ENCODE results near the gene STAC3. TPM values are rescaled to one million over a fixed set of nuclear protein-coding genes. Genes with fewer than 3 reads are reported as not detected.

STAC3 gene
- total and polyA plus RNA-seq, 2 of the 13 experiments (the other 11 are each of a cell fraction or from before 2014, with no cell fraction given) = 0.18 to 0.22 TPM

GRCh38 chr12:57238854-57239554, 12.0 kb downstream of the STAC3 start (continued):
- TF ChIP-seq ZBTB20 (CRISPR knock-in tag; IDR thresholded peaks at IDR 0.05; ENCODE audit: borderline replicate concordance, low read depth) (no peak), FOXJ3 (CRISPR knock-in tag; IDR thresholded peaks at IDR 0.05; ENCODE audit: borderline replicate concordance) (no peak), ATF6 (CRISPR knock-in tag; conservative IDR thresholded peaks at IDR 0.05) (no peak), ZNF263 (CRISPR knock-in tag; IDR thresholded peaks at IDR 0.05) (no peak), MAFF (IDR thresholded peaks at IDR 0.05; ENCODE audit: low read depth, low read length) (no peak), TAF15 (IDR thresholded peaks at IDR 0.05; ENCODE audit: low read depth, low read length, poor library complexity, severe bottlenecking) (peak; percentile 56), ZNF234 (CRISPR knock-in tag; conservative IDR thresholded peaks at IDR 0.05) (no peak), ZMYM4 (CRISPR knock-in tag; IDR thresholded peaks at IDR 0.05) (peak; percentile 77; the same call in 1 of the 2 replicates), BHLHE40 (IDR thresholded peaks at IDR 0.05; ENCODE audit: low read length) (peak; percentile 32; the same call in 1 of the 2 replicates), TFAP4 (IDR thresholded peaks at IDR 0.05; ENCODE audit: borderline replicate concordance, low read depth) (peak; percentile 20; the same call in 1 of the 2 replicates), ZMYM2 (CRISPR knock-in tag; IDR thresholded peaks at IDR 0.05) (0 out of 2 replicates have a peak, but pooled peaks have one; percentile 27), TBX2 (CRISPR knock-in tag; IDR thresholded peaks at IDR 0.05; ENCODE audit: borderline replicate concordance) (peak; percentile 56), TMF1 (CRISPR knock-in tag; IDR thresholded peaks at IDR 0.05; ENCODE audit: low read depth) (no peak), ZNF761 (CRISPR knock-in tag; conservative IDR thresholded peaks at IDR 0.05) (no peak), SNAPC5 (CRISPR knock-in tag; IDR thresholded peaks at IDR 0.05; ENCODE audit: borderline replicate concordance) (no peak), ZNF639 (CRISPR knock-in tag; conservative IDR thresholded peaks at IDR 0.05) (no peak), REST (IDR thresholded peaks at IDR 0.05; ENCODE audit: borderline replicate concordance in 1 of 2, low read depth in 1 of 2, low read length in 2 of 2) (no peak), ZNF619 (CRISPR knock-in tag; IDR thresholded peaks at IDR 0.05) (peak; percentile 91), ZKSCAN5 (CRISPR knock-in tag; IDR thresholded peaks at IDR 0.05) (no peak), ZNF143 (CRISPR knock-in tag; IDR thresholded peaks at IDR 0.05) (no peak), ZNF557 (CRISPR knock-in tag; IDR thresholded peaks at IDR 0.05) (no peak), MYC (CRISPR knock-in tag; IDR thresholded peaks at IDR 0.05; ENCODE audit: borderline replicate concordance) (peak; percentile 62; the same call in 1 of the 2 replicates)
